Spleen (tissue), 7 donors: ENCODE data around the gene JRKL.

ENCODE experiments used
- CTCF ChIP-seq, 11 experiments: fragments of 200-600 bp in 7 of 11; fragments of 450-650 bp in 4 of 11; sonication (generic) in 4 of 11; IDR thresholded peaks in 8 of 11; conservative IDR thresholded peaks in 3 of 11; 1 replicate in 7 of 11; 2 replicates in 4 of 11; pipeline versions ENCODE4 v1.4.0 to v1.8.0; 2016 to 2021; ENCODE audit warnings: antibody characterized with exemption in 11 of 11, inconsistent platforms in 4 of 11, mild to moderate bottlenecking in 1 of 11
- POLR2AphosphoS5 ChIP-seq, 3 donors: sonication (generic); formaldehyde crosslinking; IDR thresholded peaks; one replicate each; pipeline ENCODE4 v1.5.1; 2017; ENCODE audit warnings: antibody characterized with exemption in 3 of 3
- donor health status: DM: no; HTN: no; CAD: no; lungs with moderate emphysema.
- donor health status: DM: no; HTN: no; CAD: no.
- donor health status: DM: no; HTN: no; CAD: no.

GRCh38 chr11:96357794-96358193 is 32.0 kb upstream of the JRKL start:
- TF ChIP-seq CTCF (IDR thresholded peaks at IDR 0.05 in 8 of 11, conservative IDR thresholded peaks at IDR 0.05 in 3 of 11) (no peak), POLR2AphosphoS5 (IDR thresholded peaks at IDR 0.05) (no peak)
